Gastroesophageal sphincter (tissue), 4 donors: ENCODE data around the gene LPCAT1. TPM values are rescaled to one million over a fixed set of nuclear protein-coding genes. Genes with fewer than 3 reads are reported as not detected.
"Not testable (repeated sequence)": the region's sequence is repeated elsewhere in the genome, so short reads cannot be mapped to it uniquely, and the experiment has no call there.

ENCODE experiments used
- ATAC-seq: fragments of 150-250 bp; one replicate; pipeline ENCODE4 v1.9.1; 2016; ENCODE audit warnings: mild to moderate bottlenecking, moderate library complexity
- H3K27ac ChIP-seq, 4 donors: fragments of 200-600 bp; sonication (generic) in 3 of 4; 1 replicate in 3 of 4; 2 replicates in 1 of 4; pipeline ENCODE4 v1.5.1; 2016 to 2019
- H3K27me3 ChIP-seq: fragments of 200-600 bp; sonication (generic); one replicate; pipeline ENCODE4 v1.5.1; 2019
- H3K36me3 ChIP-seq, 2 donors: fragments of 200-600 bp; sonication (generic); one replicate each; pipeline ENCODE4 v1.5.1; 2019; ENCODE audit warnings: control low read depth in 1 of 2
- H3K4me1 ChIP-seq, 3 donors: fragments of 200-600 bp; sonication (generic); 1 replicate in 2 of 3; 2 replicates in 1 of 3; pipeline ENCODE4 v1.5.1; 2016 to 2019; ENCODE audit warnings: control low read depth in 2 of 3
- H3K4me3 ChIP-seq, 2 donors: fragments of 200-600 bp; sonication (generic); one replicate each; pipeline ENCODE4 v1.5.1; 2019; ENCODE audit warnings: mild to moderate bottlenecking in 1 of 2, moderate library complexity in 1 of 2
- H3K9me3 ChIP-seq, 3 donors: fragments of 200-600 bp; sonication (generic); one replicate each; pipeline ENCODE4 v1.5.1; 2017 to 2019; ENCODE audit warnings: control low read depth in 2 of 3
- EP300 ChIP-seq: sonication (generic); formaldehyde crosslinking; IDR thresholded peaks from one replicate; pipeline ENCODE4 v1.6.1; 2017; ENCODE audit warnings: antibody characterized with exemption, mild to moderate bottlenecking
- POLR2A ChIP-seq, 2 donors: fragments of 450-650 bp; IDR thresholded peaks; one replicate each; pipeline ENCODE4 v1.6.1; 2017; ENCODE audit warnings: antibody characterized with exemption in 2 of 2, mild to moderate bottlenecking in 2 of 2, moderate library complexity in 1 of 2
- POLR2AphosphoS5 ChIP-seq: sonication (generic); formaldehyde crosslinking; IDR thresholded peaks from one replicate; pipeline ENCODE4 v1.6.1; 2017; ENCODE audit warnings: antibody characterized with exemption
- WGBS, 2 donors: methylation state at CpG; one replicate each; pipeline ENCODE4 v1.1.5; 2018; ENCODE audit warnings: low coverage in 1 of 2; 5-methylcytosine and 5-hydroxymethylcytosine counted together
- total RNA-seq, 4 donors: library from RNA; depleted of rRNA; stranded (reverse); fragments of >200 nt; gene quantifications; one replicate each; pipeline ENCODE4 v1.1.0, GENCODE V29; 2016
- TF ChIP-seq, protein P1 (sequence below), 4 experiments: fragments of 200-600 bp in 2 of 4; fragments of 450-650 bp in 2 of 4; sonication (generic) in 1 of 4; IDR thresholded peaks; one replicate each; pipeline ENCODE4 v1.5.1; 2017 to 2019; ENCODE audit warnings: antibody characterized with exemption in 4 of 4, mild to moderate bottlenecking in 2 of 4, moderate library complexity in 2 of 4

Gene LPCAT1
- total RNA-seq, 4 donors from 2014 or later: 20.3 to 52.6 (median 31.8) TPM

DNA sequence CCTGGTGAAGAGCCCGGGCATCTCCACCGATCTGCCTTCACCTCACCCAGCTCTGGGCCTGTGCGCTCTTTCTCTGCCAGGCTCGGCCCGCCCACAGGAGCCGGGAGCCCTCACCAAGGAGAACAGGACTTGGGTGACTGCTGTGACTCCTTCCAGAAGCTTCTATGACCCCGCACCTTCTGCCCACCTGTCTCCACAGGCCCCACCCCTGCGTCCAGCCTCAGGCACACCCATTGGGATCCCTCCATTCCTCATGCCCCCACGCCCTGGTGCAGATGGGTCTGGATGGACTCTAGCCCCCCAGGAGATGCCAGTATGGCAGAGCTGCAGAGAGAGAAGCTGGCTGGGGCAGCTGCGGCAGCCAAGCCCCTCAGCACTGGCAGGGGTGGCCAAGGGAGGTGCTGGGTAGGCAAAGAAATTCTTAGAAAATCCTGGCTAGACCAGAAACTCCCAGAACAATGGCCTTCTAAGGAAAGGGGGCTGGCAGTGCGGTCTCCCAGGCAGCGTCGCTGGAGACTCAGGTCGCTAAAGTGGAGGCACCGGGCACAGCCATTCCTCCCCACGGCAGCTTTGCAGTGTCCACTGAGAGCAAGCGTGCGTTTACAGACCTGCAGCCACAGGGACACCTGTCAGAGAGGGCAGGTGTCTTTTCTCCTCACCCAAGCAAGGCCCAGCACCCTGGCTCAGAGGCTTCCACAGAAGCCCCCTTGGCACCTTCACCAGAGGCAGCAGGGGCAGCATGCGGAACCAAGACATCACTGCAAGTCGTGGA is 17.3 kb downstream of the LPCAT1 start:
- H3K4me3 ChIP-seq: no peak overlapping the region
- no peaks in the 10 kb centered on the region for H3K9me3 ChIP-seq
- TF ChIP-seq POLR2A (IDR thresholded peaks at IDR 0.05) (no peak), EP300 (no peak), POLR2AphosphoS5 (no peak)
- TF ChIP-seq, protein P1, sequence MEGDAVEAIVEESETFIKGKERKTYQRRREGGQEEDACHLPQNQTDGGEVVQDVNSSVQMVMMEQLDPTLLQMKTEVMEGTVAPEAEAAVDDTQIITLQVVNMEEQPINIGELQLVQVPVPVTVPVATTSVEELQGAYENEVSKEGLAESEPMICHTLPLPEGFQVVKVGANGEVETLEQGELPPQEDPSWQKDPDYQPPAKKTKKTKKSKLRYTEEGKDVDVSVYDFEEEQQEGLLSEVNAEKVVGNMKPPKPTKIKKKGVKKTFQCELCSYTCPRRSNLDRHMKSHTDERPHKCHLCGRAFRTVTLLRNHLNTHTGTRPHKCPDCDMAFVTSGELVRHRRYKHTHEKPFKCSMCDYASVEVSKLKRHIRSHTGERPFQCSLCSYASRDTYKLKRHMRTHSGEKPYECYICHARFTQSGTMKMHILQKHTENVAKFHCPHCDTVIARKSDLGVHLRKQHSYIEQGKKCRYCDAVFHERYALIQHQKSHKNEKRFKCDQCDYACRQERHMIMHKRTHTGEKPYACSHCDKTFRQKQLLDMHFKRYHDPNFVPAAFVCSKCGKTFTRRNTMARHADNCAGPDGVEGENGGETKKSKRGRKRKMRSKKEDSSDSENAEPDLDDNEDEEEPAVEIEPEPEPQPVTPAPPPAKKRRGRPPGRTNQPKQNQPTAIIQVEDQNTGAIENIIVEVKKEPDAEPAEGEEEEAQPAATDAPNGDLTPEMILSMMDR (IDR thresholded peaks at IDR 0.05): no peak
- WGBS, 2 donors: 100% methylated on average over 6 of the region's 20 CpGs; no CpG with 5 or more reads in 1 of the 2 donors
- H3K4me1 ChIP-seq: peaks cover 0 to 20% (median 8%) of the 10 kb centered on the region in 3 donors
- H3K27me3 ChIP-seq: no peaks in the 10 kb centered on the region
- H3K27ac ChIP-seq: no peak overlapping the region
- no peak for ATAC-seq
- peaks cover 0 to 21% of the 10 kb centered on the region in 2 donors for H3K36me3 ChIP-seq

DNA sequence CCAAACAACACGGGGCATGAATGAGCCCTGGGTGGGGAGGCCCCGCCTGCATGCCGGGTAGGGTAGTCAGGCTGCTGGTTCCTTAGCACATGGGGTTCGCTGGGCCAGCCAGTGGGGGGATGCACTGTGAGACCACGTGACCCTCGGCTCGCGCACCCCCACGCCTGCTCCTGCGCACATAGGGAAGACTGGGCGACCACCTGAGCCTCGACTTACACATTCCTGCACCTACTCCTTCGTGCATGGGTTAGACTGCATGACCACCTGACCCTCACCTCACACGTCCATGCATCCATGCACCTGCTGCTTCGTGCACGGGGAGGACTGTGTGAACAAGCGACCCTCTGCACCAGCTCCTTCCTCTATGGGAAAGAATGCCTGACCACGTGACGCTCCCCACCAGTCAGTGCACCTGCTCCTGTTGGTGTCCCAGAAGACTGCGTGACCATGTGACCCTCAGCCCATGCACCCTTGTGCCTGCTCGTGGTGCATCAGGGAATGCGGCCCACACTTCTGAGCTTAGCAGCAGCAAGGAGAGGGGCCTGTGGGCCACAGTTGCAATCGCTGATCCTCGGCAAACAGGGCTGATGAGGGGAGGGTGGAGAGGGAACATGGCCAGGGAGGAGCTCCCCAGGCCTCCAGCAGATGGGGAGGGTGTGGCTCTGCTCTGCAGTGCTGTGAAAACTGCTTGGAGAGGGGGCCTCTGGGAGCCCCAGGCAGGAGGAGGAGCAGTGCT is 18.1 kb downstream of the LPCAT1 start:
- no peak for TF ChIP-seq POLR2AphosphoS5
- H3K27me3 ChIP-seq: no peaks in the 10 kb centered on the region
- 83 to 90% methylated on average over 1 to 2 of the region's 24 CpGs for WGBS, 2 donors
- H3K36me3 ChIP-seq: peaks cover 0 to 13% of the 10 kb centered on the region in 2 donors
- peaks cover 0 to 28% (median 16%) of the 10 kb centered on the region in 3 donors for H3K4me1 ChIP-seq
- H3K27ac ChIP-seq: no peak overlapping the region
- H3K4me3 ChIP-seq: no peak overlapping the region
- no peak for ATAC-seq
- no peaks in the 10 kb centered on the region for H3K9me3 ChIP-seq

DNA sequence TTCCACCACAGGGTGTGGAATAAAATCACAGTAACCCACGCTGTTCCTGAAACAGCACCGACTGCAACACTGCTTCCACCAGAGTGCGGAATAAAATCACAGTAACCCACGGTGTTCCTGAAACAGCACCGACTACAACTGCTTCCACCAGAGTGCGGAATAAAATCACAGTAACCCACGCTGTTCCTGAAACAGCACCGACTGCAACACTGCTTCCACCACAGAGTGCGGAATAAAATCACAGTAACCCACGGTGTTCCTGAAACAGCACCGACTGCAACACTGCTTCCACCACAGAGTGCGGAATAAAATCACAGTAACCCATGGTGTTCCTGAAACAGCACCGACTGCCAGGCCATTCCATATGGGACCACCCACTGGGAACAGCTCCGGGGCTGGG is 18.7 kb downstream of the LPCAT1 start:
- not testable (repeated sequence) for H3K27ac ChIP-seq, H3K9me3 ChIP-seq, H3K36me3 ChIP-seq, H3K4me3 ChIP-seq, H3K27me3 ChIP-seq, ATAC-seq
- 81 to 94% methylated on average over 6 of the region's 14 CpGs for WGBS, 2 donors
- H3K4me1 ChIP-seq: peaks cover 0 to 34% (median 22%) of the 10 kb centered on the region in 3 donors

DNA sequence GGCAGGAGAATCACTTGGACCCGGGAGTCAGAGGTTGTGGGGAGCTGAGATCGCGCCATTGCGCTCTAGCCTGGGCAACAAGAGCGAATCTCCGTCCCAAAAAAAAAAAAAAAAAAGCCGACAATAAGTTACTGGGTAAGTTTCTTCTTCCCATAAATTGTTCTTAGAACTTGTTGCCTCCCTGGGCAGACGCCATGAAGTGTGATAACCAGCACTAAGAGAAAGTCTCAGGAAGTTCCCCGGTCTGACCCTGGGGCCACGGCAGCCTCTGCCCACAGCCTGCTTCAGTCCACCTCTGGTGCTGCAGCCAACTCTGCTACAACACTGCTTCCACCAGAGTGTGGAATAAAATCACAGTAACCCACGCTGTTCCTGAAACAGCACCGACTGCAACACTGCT is 19.1 kb downstream of the LPCAT1 start:
- H3K36me3 ChIP-seq: peaks cover 0 to 9% of the 10 kb centered on the region in 2 donors
- no peak overlapping the region for H3K4me3 ChIP-seq
- no peak for ATAC-seq
- H3K27ac ChIP-seq: no peak overlapping the region
- H3K9me3 ChIP-seq: no peaks in the 10 kb centered on the region
- peaks cover 0 to 38% (median 25%) of the 10 kb centered on the region in 3 donors for H3K4me1 ChIP-seq
- no peaks in the 10 kb centered on the region for H3K27me3 ChIP-seq
- 84 to 90% methylated on average over 5 to 6 of the region's 12 CpGs for WGBS, 2 donors
- TF ChIP-seq POLR2A (IDR thresholded peaks at IDR 0.05) (no peak), EP300 (no peak), POLR2AphosphoS5 (no peak)
- TF ChIP-seq, protein P1 (IDR thresholded peaks at IDR 0.05): no peak

DNA sequence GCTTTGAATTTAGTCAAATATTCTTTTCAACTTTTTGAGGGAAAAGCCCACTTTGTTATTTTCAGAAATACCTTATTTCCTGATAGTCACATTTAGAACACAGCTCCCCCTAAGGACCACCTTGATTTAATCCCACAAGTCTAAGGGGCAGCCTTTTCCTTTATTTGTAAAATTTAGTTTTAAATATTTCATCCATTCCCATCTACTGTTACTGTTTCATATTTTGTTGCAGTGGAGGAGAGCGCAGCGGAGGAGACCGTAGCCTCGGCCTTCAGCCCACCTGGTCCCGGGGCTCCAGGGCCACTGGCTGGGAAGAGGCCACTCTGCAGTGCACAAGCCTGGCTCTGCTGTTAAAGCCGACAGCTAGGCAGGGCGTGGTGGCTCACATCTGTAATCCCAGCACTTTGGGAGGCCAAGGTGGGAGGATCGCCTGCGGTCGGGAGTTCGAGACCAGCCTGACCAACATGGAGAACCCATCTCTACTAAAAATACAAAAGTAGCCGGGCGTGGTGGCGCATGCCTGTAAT is 19.6 kb downstream of the LPCAT1 start:
- H3K27me3 ChIP-seq: no peaks in the 10 kb centered on the region
- peak overlapping the region in 1 of 4 donors; percentile 22 for H3K27ac ChIP-seq
- ATAC-seq: no peak
- H3K4me1 ChIP-seq: peaks cover 0 to 43% (median 25%) of the 10 kb centered on the region in 3 donors
- H3K36me3 ChIP-seq: peaks cover 0 to 7% of the 10 kb centered on the region in 2 donors
- 92 to 100% methylated on average over 2 to 6 of the region's 14 CpGs for WGBS, 2 donors
- no peaks in the 10 kb centered on the region for H3K9me3 ChIP-seq
- TF ChIP-seq, protein P1 (IDR thresholded peaks at IDR 0.05): no peak
- no peak for TF ChIP-seq EP300
- no peak for TF ChIP-seq POLR2A (IDR thresholded peaks at IDR 0.05)
- no peak for TF ChIP-seq POLR2AphosphoS5
- H3K4me3 ChIP-seq: no peak overlapping the region
